GM10266 (cell line): ENCODE measurements around the gene TBC1D8.

Experiments
- DNase-seq: peaks from one replicate; pipeline ENCODE4 v3.0.0; 2012; ENCODE audit errors: extremely low spot score
- CTCF ChIP-seq: IDR thresholded peaks from 2 replicates; pipeline ENCODE4 v1.5.1; 2012; ENCODE audit warnings: mild to moderate bottlenecking, low read depth; ENCODE audit not compliant: control insufficient read depth, insufficient read depth; ENCODE audit errors: missing control alignments

The TBC1D8 gene

GRCh38 chr2:101111917-101112771 is 39.0 kb downstream of the TBC1D8 start:
- DNase-seq: no peak
- TF ChIP-seq CTCF: no peak

- TF ChIP-seq CTCF: no peak
- no peak for DNase-seq
Measured at GRCh38 chr2:101111262-101111838, 39.8 kb downstream of the TBC1D8 start.

- no peak for TF ChIP-seq CTCF
- DNase-seq: no peak
Measured at GRCh38 chr2:101109451-101110118, 41.6 kb downstream of the TBC1D8 start.

GRCh38 chr2:101108357-101108756 is 42.8 kb downstream of the TBC1D8 start:
- no peak for DNase-seq
- no peak for TF ChIP-seq CTCF

- no peak for DNase-seq
- no peak for TF ChIP-seq CTCF
Measured at GRCh38 chr2:101107241-101107640, 43.9 kb downstream of the TBC1D8 start.

- TF ChIP-seq CTCF: no peak
- DNase-seq: no peak
Measured at GRCh38 chr2:101106453-101107181, 44.6 kb downstream of the TBC1D8 start.
